ACHN (cell line): ENCODE measurements around the gene SRMS.
A peak's percentile ranks its signal among the peaks of the same experiment; 100 is the strongest.

Source experiments
- DNase-seq: peaks from one replicate; pipeline ENCODE4 v3.0.0-alpha.2; 2015
- in situ Hi-C: cut with HindIII; loops from 2 replicates; pipeline ENCODE4 v1.10.0; 2017; ENCODE audit warnings: low sequenced_read_pairs, low pct_ligation_motif_present, low pct_unique_long_range_greater_than_20kb

The SRMS gene

DNA sequence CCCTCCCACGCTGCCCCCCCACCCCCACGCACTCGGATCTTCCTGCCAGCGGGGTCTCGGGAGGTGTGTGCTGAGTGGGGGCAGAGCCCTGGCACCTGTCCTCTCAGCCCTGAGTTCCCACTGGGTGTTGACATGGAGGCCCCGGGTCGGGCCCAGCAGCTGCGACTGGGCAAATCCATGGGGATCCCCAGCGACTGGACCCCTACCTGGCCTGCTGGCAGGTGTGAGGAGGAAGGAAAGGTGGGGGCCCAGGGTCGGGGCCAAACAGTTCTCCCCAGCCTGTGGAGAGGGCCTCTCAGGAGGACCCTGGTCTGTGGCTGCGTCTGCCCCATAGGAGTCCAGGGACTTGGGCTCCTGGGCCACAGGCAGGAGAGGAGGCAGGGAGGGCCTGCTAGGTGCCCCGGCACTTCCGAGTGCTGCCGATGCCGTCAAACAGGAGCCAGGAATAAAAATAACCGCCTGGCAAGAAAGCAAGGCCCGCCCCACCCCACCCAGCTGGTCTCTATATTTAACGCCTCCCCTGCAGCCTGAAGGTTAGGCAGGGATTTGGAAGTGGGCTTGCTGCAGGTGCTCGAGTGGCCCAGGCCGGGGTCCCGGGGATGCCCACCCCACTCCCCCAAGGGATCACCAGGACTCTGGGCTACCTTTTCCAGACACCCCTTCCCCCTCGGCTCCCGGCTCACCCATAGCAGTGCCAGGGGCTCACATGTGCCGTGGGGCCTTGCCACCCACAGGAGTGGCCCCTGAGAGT is 47.2 kb downstream of the SRMS start:
- in situ Hi-C loops, result no loop called here
- no peak for DNase-seq

DNA sequence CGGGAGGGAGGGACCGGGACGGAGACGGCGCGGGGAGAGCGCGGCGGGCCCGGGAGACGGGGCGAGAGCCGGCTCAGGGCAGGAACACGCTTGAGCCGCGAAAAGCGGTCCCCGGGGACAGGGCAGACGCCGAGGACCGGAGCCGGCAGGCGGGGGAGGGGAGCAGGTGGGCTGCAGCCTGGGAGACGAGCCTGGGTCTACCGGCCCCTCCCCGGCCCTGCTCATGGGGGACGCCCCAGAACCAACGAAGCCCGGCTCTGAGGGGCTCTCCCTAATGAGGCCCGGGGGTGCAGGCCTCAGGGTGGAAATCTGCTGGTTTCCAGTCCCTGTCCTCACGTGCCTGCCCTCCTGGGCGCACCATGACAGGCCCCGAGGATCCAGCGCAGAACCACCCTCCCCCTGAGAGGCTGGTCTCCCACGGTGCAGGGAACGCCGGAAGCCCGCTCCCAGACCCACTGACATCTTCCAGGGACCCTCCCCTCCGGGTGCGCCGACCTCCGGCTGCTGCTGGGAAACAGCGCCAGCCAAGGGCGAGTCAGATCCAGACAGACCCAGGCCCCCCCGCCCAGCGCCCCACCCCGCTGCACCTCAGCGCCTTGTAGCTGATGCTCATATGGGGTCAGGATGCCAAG is 48.1 kb downstream of the SRMS start:
- in situ Hi-C loops, result no loop called here
- no peak for DNase-seq

DNA sequence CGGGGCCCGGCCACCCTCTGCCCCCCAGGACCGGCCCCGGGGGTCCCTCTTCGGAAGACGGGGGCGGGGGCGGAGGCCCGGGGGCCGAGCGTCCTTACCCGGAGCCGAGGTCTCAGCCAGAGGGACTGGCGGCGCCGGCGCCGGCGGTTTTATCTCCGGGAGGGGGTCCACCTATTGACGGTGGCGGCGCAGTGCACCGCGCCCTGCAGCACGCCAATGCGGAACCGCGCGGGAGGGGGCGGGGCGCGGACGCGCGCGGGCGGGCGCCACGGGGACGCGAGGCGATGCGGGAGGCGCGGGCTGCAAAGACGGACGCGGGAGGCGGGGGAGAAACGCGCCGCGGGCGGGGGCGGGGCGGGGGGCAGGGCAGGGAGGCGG is 48.6 kb downstream of the SRMS start, which contains the start of gene EEF1A2:
EEF1A2 (minus strand) TSS at position 124 of the 378 bp plus-strand sequence. CDS start 1,320 bp downstream, outside the sequence.
- in situ Hi-C loops, result no loop called here
- DNase-seq, result peak; percentile 42

DNA sequence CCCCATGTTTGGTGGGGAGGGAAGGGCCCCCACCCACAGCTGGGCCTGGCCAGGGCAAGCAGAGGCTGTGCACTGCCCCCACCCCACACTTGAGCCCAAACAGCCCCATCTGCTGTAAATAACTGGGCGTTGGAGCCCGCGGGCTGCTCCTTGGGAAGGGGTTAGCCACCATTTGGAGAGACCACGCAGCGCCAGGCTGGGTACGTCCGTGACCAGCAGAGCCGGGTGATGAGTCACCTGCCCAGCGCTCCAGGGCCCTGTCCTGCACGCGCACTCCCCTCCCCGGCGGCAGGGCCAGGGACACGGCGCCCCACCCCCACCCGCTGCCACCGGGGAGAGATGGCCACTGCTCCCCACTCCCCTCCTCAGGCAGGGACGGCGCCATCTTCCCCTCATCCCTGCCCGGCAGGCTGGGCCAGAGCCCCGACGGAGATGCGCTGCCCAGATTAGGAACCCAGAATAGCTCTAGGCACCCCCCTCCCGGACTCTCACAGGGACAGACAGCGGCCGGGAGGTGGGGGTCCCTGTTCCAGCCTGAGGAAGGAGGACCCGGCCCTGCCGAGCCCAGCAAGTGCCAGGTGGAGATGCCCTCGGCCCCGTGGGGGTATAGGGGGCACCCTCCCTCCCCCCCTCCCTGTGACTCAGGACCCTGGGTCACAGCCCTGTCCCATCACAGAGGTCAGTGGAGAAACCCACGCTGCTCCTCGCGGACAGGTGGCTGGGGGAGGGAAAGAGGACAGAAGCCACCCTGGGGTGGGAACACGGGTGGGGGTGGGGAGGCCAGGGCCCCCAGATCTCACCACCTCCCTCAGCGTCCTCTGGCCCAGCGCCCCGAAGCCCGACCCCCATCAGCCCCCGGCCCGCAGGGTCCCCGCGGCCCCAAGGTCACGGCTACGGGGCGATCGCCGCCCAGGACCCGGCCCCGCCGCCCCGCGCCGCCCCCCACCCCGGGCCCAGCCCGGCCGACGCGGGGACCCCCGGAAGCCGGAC is 49.3 kb downstream of the SRMS start:
- in situ Hi-C loops, result no loop called here

DNA sequence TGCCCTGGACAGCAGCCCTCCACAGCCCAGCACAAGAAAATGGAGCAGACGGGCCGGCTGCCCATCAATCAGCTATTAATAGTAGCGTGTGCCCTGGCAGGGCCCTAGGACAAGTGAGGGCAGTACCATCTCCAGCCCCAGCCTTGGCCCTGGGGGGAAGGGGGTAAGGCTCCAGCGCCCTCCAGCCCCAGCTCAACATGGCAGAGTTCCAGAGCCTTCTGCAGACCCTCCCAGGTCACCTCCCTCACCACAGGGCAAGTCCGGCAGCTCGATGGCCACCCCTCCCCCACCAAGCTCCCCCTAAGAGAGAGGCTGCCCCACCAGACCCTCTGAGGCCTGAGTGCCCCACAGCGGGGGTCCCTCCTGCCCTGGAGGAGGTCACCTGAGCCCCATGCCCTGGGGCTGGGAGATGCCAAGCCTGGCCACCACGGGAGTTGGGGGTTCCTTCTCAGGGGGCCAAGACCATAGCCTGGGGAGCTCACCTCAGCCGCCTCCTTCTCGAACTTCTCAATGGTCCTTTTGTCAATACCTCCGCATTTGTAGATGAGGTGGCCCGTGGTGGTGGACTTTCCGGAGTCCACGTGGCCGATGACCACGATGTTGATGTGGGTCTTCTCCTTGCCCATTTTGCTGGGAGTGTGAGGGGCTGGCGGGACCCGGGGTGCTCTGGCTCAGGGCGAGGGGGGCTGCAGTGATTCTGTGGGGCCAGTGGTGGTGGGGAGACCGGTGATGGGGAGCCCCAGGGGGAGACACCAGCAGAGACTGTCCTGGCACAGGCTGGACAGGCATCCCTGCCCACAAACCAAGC is 50.2 kb downstream of the SRMS start:
- in situ Hi-C loops, result no loop called here

More for the DNA sequence above, 49.3 kb downstream of the SRMS start:
- DNase-seq, result peak; percentile 66

DNA sequence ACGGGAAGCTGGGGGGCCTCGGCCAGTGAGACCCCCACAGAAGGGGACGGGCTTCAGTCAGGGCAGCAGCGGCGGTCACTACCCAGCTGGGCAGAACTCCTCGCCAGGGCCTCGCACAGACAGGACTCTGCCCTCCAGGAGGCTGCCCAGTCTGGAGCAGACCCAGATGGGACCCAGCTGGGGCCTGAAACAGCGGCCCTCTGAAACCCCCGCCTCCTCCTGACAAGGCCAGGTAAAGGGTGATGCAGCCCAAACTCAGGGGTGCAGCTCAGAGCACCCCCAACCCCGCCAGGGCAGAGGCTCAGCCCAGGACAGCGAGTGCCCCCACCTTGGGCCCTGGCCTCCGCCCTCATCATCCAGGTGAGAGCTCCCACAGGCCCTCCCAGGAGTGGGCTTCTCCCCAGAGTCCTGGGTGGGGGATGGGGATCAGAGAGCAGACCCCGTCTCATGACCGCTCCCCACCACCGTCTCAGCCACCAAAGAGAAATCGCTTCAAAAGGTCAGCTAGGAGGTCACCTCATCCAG is 50.9 kb downstream of the SRMS start:
- no peak for DNase-seq
- in situ Hi-C loops, result no loop called here

More for the DNA sequence above, 50.2 kb downstream of the SRMS start:
- DNase-seq, result no peak

- DNase-seq, result peak; percentile 34
These were observed 51.6 kb downstream of the SRMS start for GRCh38 chr20:63495741-63496595.

GRCh38 chr20:63495167-63495720 is 52.3 kb downstream of the SRMS start:
- in situ Hi-C loops, result no loop called here

More at GRCh38 chr20:63495741-63496595, 51.6 kb downstream of the SRMS start:
- in situ Hi-C loops, result no loop called here

DNA sequence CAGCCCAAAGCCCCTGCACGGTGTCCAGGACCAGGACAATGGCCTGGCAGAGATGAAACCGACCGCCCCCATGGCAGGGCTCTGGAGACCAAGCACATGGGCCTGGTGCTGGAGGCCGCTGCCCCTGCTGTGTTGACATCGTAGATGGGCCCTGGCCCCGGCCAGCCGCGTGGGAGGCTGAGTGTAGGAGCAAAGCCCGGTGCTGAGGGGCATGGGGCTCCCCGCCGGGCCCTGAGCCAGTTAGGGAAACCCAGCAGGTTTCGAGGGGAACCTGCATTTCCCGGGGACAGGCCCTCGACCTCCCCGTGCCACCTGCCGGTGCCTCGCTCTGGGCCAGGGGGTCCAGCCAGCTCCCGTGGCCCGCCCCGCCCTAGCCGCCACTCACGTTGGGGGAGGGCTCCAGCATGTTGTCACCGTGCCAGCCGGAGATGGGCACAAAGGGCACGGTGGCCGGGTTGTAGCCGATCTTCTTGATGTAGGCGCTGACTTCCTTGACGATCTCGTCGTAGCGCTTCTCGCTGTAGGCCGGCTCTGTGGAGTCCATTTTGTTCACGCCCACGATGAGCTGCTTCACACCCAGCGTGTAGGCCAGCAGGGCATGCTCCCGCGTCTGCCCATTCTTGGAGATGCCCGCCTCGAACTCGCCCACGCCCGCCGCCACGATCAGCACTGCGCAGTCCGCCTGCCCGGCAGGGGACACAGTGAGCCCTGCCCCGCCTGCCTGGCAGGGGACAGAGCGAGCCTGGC is 53.0 kb downstream of the SRMS start:
- no peak for DNase-seq
- in situ Hi-C loops, result no loop called here

More at GRCh38 chr20:63495167-63495720, 52.3 kb downstream of the SRMS start:
- no peak for DNase-seq

DNA sequence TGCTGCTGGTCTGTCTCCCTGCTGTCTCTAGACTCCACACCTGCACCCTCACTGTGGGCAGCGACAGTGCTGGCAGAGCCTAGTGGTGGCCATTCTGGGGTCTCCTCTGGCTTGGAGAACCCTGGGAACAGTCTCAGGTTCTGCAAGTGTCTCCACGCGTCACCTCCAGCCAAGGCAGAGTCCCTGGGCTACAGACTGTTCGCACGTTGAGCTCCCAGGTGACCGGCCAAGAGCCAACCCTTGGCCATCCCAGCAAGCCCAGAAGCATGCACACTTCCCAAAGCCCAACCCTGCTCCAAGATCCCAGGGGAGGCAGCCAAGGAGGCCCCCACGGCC is 53.5 kb downstream of the SRMS start:
- in situ Hi-C loops, result no loop called here
- no peak for DNase-seq

DNA sequence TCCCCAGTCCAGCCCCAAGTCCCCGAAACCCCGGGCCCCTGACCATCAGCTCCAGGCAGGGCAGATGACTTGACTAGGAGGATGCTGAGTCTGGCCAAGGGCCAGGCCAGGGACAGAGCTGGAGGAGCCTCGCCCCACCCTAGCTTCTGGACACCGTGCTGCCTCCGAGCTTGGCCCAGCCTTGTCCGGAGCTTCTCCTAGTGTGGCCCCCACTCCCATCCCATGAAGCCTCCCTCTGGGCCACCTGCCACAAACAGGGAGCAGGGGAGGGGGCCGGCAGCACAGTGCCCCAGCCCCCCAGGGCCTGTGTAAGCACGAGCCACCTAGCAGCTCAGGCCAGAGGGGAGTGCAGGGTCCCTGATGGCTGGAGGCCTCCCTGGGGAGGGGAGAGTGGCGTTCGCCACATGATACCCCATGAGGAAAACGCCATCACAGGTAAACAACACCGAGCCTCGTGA is 54.0 kb downstream of the SRMS start:
- in situ Hi-C loops, result no loop called here
- no peak for DNase-seq

DNA sequence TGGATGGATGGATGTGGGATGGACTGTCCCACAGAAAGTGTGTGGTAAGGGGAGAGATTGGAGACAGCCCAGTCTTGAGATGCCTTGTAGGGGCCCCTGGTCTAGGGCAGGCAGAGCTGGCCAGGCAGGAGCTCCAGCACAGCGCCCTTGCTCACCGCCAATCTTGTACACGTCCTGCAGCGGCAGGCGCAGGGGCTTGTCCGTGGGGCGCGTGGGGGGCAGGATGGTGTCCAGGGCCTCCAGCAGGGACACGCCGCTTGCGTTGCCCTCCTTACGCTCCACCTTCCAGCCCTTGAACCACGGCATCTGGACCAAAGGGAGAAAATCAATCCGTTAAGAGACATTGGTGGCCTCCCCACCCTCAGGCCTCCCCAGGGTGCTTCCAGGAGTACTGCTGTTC is 54.6 kb downstream of the SRMS start:
- no peak for DNase-seq
- in situ Hi-C loops, result no loop called here

GRCh38 chr20:63492518-63492917 is 55.0 kb downstream of the SRMS start:
- in situ Hi-C loops, result no loop called here
- DNase-seq, result no peak

DNA sequence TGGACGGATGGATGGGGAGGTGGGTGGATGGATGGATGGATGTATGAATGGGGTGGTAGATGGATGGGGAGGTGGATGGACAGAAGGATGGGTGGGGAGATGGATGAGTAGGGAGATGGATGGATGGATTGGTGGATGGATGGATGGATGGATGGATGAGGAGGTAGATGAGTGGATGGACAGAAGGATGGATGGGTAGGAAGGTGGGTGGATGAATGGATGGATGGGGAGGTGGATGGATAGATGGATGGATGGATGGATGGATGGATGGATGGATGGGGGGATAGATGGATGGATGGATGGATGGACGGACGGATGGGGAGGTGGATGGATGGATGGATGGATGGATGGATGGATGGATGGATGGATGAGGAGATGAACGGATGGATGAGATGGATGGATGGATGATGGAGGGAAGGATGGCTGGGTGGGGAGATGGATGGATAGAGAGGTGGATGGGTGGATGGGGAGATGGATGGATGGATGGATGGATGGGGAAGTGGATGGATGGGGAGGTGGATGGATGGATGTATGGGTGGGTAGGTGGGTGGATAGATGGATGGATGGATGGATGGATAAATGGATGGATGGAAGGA is 55.8 kb downstream of the SRMS start:
- no peak for DNase-seq
- in situ Hi-C loops, result no loop called here

- DNase-seq, result no peak
- in situ Hi-C loops, result no loop called here
These were observed 56.5 kb downstream of the SRMS start for GRCh38 chr20:63491078-63491477.
